Glutamatergic neuron (in vitro differentiated cells): ENCODE measurements around the gene AGFG2. TPM values are rescaled to one million over a fixed set of nuclear protein-coding genes. Genes with fewer than 3 reads are reported as not detected.

Source experiments
- DNase-seq: peaks from one replicate; pipeline ENCODE4 v3.0.0; 2022
- H3K27ac Mint-ChIP-seq: one replicate; pipeline ENCODE4 v1.8.0; 2020; ENCODE audit warnings: mild to moderate bottlenecking, mixed read lengths, inconsistent platforms; ENCODE audit not compliant: unreplicated experiment
- H3K27me3 Mint-ChIP-seq: one replicate; pipeline ENCODE4 v1.8.0; 2020; ENCODE audit warnings: mild to moderate bottlenecking, moderate library complexity, mixed read lengths, inconsistent platforms; ENCODE audit not compliant: unreplicated experiment
- H3K36me3 Mint-ChIP-seq: one replicate; pipeline ENCODE4 v1.8.0; 2020; ENCODE audit warnings: mild to moderate bottlenecking, mixed read lengths, inconsistent platforms; ENCODE audit not compliant: unreplicated experiment
- H3K4me1 Mint-ChIP-seq: one replicate; pipeline ENCODE4 v1.8.0; 2020; ENCODE audit warnings: mild to moderate bottlenecking, low read depth, mixed read lengths, inconsistent platforms; ENCODE audit not compliant: unreplicated experiment
- H3K4me3 Mint-ChIP-seq: one replicate; pipeline ENCODE4 v1.8.0; 2020; ENCODE audit warnings: mild to moderate bottlenecking, mixed read lengths, inconsistent platforms; ENCODE audit not compliant: unreplicated experiment
- H3K9me3 Mint-ChIP-seq: one replicate; pipeline ENCODE4 v1.8.0; 2020; ENCODE audit warnings: mild to moderate bottlenecking, moderate library complexity, mixed read lengths, inconsistent platforms; ENCODE audit not compliant: unreplicated experiment
- total RNA-seq: library from RNA; stranded (reverse); fragmentation: NEBNext Ultra II Directional; extraction: Animal tissue kit (Norgen Biotek cat#: 25700); gene quantifications from one replicate; pipeline ENCODE4 v1.2.1, GENCODE V29; 2021; ENCODE audit not compliant: unreplicated experiment
- TF ChIP-seq, protein P1 (sequence below): fragments of 200-600 bp; sonication (generic); IDR thresholded peaks from one replicate; pipeline ENCODE4 v1.5.0; 2021; ENCODE audit not compliant: partially characterized antibody, unreplicated experiment

The AGFG2 gene
- total RNA-seq, 1 donor from 2014 or later: 5.7 TPM

DNA sequence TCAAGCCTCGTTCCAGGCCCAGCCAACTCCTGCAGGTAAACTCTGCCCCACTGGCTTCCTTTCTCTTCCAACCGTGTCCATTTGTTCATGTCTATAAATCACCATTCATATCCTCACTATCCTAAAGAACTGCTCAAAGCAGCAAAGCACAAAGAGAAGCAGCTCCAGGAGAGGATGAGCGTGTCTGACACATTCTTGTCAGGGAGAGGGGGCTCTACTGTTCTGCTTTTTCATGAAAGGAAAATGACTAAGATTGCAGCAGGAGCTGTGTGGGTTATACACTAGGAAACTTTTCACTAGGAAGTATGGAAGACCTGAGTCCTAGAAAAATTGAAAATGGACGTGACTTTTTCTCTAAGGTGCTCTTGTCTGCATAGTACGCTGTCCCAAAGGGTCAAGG lies 16.7 kb downstream of the AGFG2 start:
- Mint-ChIP-seq H3K36me3 (no peaks in the 10 kb centered on the region), H3K4me1 (no peaks in the 10 kb centered on the region), H3K4me3 (no peak overlapping the region), H3K27me3 (no peaks in the 10 kb centered on the region), H3K9me3 (no peaks in the 10 kb centered on the region), H3K27ac (no peak overlapping the region)
- no peak for DNase-seq
- TF ChIP-seq, protein P1, sequence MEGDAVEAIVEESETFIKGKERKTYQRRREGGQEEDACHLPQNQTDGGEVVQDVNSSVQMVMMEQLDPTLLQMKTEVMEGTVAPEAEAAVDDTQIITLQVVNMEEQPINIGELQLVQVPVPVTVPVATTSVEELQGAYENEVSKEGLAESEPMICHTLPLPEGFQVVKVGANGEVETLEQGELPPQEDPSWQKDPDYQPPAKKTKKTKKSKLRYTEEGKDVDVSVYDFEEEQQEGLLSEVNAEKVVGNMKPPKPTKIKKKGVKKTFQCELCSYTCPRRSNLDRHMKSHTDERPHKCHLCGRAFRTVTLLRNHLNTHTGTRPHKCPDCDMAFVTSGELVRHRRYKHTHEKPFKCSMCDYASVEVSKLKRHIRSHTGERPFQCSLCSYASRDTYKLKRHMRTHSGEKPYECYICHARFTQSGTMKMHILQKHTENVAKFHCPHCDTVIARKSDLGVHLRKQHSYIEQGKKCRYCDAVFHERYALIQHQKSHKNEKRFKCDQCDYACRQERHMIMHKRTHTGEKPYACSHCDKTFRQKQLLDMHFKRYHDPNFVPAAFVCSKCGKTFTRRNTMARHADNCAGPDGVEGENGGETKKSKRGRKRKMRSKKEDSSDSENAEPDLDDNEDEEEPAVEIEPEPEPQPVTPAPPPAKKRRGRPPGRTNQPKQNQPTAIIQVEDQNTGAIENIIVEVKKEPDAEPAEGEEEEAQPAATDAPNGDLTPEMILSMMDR: no peak

DNA sequence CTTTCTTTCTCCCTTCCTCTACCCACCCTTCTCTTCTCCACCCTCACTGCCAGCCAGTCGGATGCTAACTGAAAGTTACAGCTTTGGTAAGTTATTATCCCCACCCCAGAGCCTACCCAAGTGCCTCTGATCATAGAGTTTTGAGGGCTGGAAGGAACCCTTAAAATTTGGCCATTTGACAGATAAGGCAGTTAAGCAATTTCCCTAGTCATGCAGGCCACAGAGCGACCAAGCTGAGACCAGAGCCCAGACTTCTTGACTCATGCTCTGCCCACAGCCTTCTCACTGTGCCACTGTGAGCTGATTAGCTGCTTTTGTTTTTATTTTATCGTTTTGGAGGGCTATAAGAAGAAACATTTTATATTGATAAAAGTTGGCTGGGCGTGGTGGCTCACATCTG lies 17.5 kb downstream of the AGFG2 start:
- H3K27me3 Mint-ChIP-seq: peaks cover 2% of the 10 kb centered on the region
- TF ChIP-seq, protein P1: no peak
- no peaks in the 10 kb centered on the region for H3K36me3 Mint-ChIP-seq
- DNase-seq: no peak
- no peaks in the 10 kb centered on the region for H3K4me1 Mint-ChIP-seq
- H3K4me3 Mint-ChIP-seq: no peak overlapping the region
- H3K27ac Mint-ChIP-seq: no peak overlapping the region
- no peaks in the 10 kb centered on the region for H3K9me3 Mint-ChIP-seq

DNA sequence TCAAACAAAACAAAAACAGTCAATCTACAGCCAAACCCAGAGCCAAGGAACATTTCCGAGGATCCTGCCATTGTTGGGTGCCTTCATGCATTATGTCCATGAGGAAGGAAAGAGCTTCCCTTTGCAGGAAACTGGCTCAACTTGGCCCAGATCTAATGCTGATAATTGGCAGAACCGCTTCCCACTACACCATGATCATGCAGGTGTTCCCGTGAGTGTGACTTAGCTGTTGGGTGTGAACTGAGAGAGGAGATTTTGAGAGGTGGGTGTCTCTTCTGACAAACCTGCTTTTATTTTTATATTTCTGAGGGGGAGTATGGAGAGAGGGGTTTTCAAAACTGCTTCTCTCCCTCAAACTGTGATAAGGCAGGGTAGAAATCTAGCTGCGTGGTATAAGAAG lies 20.1 kb downstream of the AGFG2 start:
- no peaks in the 10 kb centered on the region for H3K36me3 Mint-ChIP-seq
- H3K4me3 Mint-ChIP-seq: no peak overlapping the region
- no peak overlapping the region for H3K27ac Mint-ChIP-seq

DNA sequence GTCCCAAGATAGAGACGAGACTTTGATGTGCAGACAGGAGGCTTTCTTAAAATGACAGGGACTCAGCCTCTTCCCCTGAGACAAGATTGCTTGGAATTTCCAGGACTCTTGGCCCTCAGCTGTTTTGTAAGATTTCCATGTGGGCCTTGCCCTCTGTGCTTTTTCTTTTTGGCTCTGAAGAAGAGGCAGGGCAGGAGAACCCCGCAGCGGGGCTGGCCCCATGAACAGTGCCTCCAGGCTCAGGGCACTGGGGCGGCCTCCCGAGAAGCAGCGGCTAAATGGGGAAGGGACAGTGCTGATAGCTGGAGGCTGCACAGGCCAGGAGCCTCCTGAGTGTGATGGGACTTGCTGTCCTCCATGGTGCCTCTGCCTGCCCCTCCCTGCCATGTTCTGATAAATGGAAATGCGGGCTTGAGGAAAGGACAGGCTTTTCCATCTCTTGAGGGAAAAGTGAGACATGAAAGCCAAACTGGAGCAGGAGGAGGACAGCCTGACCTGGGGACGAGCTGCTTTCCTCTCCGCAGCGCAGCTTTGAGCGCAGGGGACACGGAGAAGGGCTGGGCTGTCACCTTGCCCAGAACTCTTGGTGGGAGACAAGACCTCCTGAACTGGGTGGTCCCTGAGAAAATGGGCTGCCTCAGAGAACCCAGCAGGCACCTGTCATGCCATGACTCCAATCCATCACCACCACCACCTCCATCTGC lies 22.6 kb downstream of the AGFG2 start:
- H3K9me3 Mint-ChIP-seq: no peaks in the 10 kb centered on the region
- DNase-seq: no peak
- no peaks in the 10 kb centered on the region for H3K36me3 Mint-ChIP-seq
- peaks cover 4% of the 10 kb centered on the region for H3K27me3 Mint-ChIP-seq
- no peak overlapping the region for H3K27ac Mint-ChIP-seq
- H3K4me3 Mint-ChIP-seq: no peak overlapping the region
- no peaks in the 10 kb centered on the region for H3K4me1 Mint-ChIP-seq
- TF ChIP-seq, protein P1: no peak

More for the DNA sequence above, 20.1 kb downstream of the AGFG2 start:
- TF ChIP-seq, protein P1: no peak
- no peak for DNase-seq
- Mint-ChIP-seq H3K27me3 (peaks cover 2% of the 10 kb centered on the region), H3K4me1 (no peaks in the 10 kb centered on the region), H3K9me3 (no peaks in the 10 kb centered on the region)

DNA sequence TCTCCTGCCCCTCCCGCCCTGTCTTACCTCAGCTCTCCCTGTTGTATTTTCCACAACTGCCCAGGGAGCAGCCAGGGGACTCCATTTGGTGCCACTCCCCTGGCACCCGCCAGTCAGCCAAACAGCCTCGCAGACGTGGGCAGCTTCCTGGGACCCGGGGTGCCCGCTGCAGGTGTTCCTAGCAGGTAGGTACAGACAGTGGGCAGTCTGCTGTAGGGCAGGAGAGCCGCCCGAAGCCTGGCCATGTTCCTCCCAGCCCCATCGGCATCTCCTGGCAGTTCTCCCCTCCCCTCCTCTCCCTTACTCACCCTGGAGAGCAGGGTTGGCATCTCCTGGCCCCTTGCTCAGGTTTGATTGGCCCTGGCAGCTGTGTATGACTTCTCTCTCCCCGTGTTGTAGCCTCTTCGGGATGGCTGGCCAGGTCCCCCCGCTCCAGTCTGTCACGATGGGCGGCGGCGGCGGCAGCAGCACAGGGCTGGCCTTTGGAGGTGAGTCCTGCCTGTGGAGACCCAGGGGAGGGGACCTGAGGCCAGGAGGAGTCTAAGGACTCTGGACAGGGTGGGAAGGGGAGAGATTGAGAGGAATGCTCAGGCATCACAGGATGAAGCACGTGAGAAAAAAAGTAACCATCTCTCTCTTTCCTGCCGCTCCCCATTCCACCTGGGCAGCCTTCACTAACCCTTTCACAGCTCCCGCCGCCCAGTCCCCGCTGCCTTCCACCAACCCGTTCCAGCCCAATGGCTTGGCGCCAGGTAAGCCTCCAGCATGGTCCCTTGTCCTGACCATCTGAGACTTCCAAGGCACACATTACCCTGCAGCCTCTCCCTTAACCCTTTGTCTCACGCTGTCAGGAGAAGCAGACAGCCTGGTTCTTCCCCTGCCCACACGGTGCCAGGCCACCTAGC lies 23.4 kb downstream of the AGFG2 start:
- Mint-ChIP-seq H3K27ac (no peak overlapping the region), H3K9me3 (no peaks in the 10 kb centered on the region), H3K36me3 (no peaks in the 10 kb centered on the region), H3K27me3 (peaks cover 4% of the 10 kb centered on the region), H3K4me3 (no peak overlapping the region), H3K4me1 (no peaks in the 10 kb centered on the region)
- TF ChIP-seq, protein P1: no peak
- no peak for DNase-seq
